ENCODE results near the gene ASXL2.

DNA sequence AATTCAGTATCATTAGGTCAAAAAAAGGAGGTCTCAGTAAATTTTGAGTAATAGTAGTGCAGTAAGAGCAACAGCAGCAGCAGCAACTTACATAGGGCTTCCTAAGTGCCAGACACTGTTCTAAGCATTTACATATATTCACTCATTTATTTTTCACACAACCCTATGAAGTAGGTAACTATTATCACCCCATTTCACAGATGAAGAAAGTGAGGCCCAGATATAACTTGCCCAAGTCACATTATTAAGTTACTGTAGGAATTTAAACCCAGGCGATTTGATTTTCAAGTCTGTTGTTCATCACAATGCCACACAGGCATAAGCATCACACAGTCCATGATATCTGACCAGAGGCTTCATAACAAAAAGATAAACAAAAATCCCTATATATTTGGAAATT is 114.7 kb downstream of the ASXL2 start:
- TF ChIP-seq, protein P1, sequence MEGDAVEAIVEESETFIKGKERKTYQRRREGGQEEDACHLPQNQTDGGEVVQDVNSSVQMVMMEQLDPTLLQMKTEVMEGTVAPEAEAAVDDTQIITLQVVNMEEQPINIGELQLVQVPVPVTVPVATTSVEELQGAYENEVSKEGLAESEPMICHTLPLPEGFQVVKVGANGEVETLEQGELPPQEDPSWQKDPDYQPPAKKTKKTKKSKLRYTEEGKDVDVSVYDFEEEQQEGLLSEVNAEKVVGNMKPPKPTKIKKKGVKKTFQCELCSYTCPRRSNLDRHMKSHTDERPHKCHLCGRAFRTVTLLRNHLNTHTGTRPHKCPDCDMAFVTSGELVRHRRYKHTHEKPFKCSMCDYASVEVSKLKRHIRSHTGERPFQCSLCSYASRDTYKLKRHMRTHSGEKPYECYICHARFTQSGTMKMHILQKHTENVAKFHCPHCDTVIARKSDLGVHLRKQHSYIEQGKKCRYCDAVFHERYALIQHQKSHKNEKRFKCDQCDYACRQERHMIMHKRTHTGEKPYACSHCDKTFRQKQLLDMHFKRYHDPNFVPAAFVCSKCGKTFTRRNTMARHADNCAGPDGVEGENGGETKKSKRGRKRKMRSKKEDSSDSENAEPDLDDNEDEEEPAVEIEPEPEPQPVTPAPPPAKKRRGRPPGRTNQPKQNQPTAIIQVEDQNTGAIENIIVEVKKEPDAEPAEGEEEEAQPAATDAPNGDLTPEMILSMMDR (IDR thresholded peaks at IDR 0.05; ENCODE audit: low read length): no peak
- no peak for TF ChIP-seq EZH2phosphoT487 (IDR thresholded peaks at IDR 0.05; ENCODE audit: low read length)
